ENCODE results near the gene HMCN1. TPM values are rescaled to one million over a fixed set of nuclear protein-coding genes. Genes with fewer than 3 reads are reported as not detected.

HMCN1 gene
- total RNA-seq, 1 experiment from 2014 or later, result 0.63 TPM

DNA sequence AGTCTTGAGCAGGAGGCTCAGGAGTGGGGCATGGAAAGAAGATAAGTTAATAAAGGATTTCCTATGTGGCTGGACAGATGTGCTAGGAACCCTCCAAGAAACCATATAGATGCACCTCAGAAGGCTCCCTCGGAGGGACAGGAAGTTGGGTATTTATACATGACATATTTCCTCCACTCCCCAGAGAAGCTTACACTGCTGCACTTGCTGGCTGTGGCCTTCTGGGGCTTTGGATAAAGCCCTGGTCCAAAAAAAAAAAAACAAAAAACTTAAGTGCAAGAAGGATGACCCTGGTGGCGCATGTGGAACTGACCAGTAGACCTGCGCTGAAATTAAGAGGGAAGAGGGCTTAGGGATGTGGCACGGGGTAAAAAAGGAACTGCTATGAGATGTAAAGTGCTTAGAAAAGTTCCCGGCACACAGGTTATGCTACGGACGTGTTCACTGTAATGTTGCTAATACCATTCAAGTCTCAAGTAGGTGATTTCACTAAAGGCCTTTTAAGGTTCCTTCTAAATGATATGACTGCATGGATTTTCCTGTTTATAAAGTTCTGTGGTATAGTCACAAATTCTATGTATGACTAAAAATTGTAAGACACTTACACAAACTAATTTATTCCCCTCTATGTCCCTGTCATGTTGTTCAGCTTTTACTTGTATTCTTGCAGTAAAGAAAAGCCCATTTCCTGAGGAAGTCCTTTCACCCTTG is 253.6 kb downstream of the HMCN1 start:
- Histone ChIP-seq H3K79me2 (ENCODE audit: low read length) (no peaks in the 10 kb centered on the region), H3K27me3 (ENCODE audit: low read length) (no peaks in the 10 kb centered on the region), H3K4me1 (ENCODE audit: low read length) (no peaks in the 10 kb centered on the region), H3K9ac (ENCODE audit: low read length) (no peak overlapping the region), H3K9me3 (ENCODE audit: low read length) (no peaks in the 10 kb centered on the region), H3K9me2 (replicated peaks; ENCODE audit: insufficient read depth, low read length) (no peaks in the 10 kb centered on the region), H4K20me1 (ENCODE audit: insufficient read depth, low read depth, low read length) (no peaks in the 10 kb centered on the region), H3K4me3 (ENCODE audit: low read length) (no peak overlapping the region), H3K4me2 (ENCODE audit: low read depth, low read length, poor library complexity, severe bottlenecking) (no peak overlapping the region), H3K27ac (ENCODE audit: low read length) (no peak overlapping the region), H2AFZ (ENCODE audit: low read length) (no peak overlapping the region), H3K36me3 (ENCODE audit: insufficient read depth, low read length) (no peaks in the 10 kb centered on the region)
- DNase-seq, result no peak

DNA sequence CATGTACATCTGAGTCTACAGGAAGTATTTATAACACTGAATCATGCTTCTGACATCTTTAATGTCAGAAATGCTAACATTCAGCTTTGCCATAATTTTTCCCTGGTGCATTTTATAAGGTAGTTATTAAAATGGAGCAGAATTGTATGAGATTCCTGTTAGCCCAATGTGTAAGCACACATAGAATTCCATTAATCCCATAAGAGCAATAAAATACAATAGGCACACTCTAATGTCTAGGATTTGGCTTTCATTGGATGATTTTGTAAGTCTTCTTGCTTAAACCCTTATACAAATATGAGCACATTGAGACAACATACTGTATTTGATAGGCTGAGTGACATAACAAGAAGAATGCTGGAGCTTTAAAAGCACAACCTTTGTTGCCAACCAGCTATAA is 256.4 kb downstream of the HMCN1 start:
- H3K9me2 ChIP-seq (replicated peaks; ENCODE audit: insufficient read depth, low read length), result no peaks in the 10 kb centered on the region
- H3K9me3 ChIP-seq (ENCODE audit: low read length), result no peaks in the 10 kb centered on the region
- no peaks in the 10 kb centered on the region for H3K27me3 ChIP-seq (ENCODE audit: low read length)
- no peak overlapping the region for H2AFZ ChIP-seq (ENCODE audit: low read length)
- no peak overlapping the region for H3K4me3 ChIP-seq (ENCODE audit: low read length)
- H4K20me1 ChIP-seq (ENCODE audit: insufficient read depth, low read depth, low read length), result no peaks in the 10 kb centered on the region
- no peak overlapping the region for H3K9ac ChIP-seq (ENCODE audit: low read length)
- no peak overlapping the region for H3K27ac ChIP-seq (ENCODE audit: low read length)
- no peaks in the 10 kb centered on the region for H3K79me2 ChIP-seq (ENCODE audit: low read length)
- H3K4me2 ChIP-seq (ENCODE audit: low read depth, low read length, poor library complexity, severe bottlenecking), result no peak overlapping the region
- no peak for DNase-seq
- H3K4me1 ChIP-seq (ENCODE audit: low read length), result no peaks in the 10 kb centered on the region
- no peaks in the 10 kb centered on the region for H3K36me3 ChIP-seq (ENCODE audit: insufficient read depth, low read length)

DNA sequence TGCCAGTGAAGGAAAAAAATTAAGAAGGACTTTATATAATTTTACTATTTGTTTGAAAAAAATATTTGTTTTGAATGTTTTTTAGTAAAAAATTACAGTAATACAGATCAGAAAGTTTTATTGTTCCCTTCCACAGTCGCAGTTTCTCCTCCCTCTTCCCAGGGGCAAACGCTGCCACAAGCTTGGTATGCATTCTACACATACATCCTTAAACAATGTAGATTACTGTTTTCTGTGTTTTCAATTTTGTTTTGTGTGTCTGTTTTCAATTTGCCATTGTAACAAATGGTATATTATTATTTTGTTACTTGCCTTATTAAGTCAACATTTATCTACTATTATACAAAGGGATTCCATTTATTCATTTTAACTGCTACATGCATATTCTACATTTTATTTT is 257.1 kb downstream of the HMCN1 start:
- Histone ChIP-seq H3K4me2 (ENCODE audit: low read depth, low read length, poor library complexity, severe bottlenecking) (no peak overlapping the region), H3K4me3 (ENCODE audit: low read length) (no peak overlapping the region), H3K79me2 (ENCODE audit: low read length) (no peaks in the 10 kb centered on the region), H3K27me3 (ENCODE audit: low read length) (no peaks in the 10 kb centered on the region), H2AFZ (ENCODE audit: low read length) (no peak overlapping the region), H3K4me1 (ENCODE audit: low read length) (no peaks in the 10 kb centered on the region), H3K27ac (ENCODE audit: low read length) (no peak overlapping the region), H3K9ac (ENCODE audit: low read length) (no peak overlapping the region), H4K20me1 (ENCODE audit: insufficient read depth, low read depth, low read length) (no peaks in the 10 kb centered on the region), H3K9me3 (ENCODE audit: low read length) (no peaks in the 10 kb centered on the region), H3K36me3 (ENCODE audit: insufficient read depth, low read length) (no peaks in the 10 kb centered on the region), H3K9me2 (replicated peaks; ENCODE audit: insufficient read depth, low read length) (no peaks in the 10 kb centered on the region)
- no peak for DNase-seq

DNA sequence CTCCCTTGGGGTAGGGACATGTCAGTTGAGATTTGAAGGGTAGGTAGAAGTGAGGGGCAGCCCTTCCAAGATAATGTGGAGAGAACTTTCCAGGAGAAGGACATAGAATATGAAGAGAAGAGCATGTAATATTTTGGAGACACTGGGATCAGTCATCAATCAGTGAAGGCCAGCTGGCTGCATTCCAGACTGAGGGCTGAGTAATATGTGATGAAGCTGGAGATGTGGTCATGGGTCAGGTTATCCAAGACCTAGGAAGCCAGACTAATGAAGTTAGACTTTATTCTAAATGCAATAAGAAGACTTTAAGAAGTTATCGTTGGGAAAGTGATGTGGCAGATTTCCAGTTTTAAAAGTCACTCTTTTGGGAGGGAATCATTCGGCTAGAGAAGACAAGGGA is 262.0 kb downstream of the HMCN1 start:
- H3K9ac ChIP-seq (ENCODE audit: low read length), result no peak overlapping the region
- no peaks in the 10 kb centered on the region for H3K27me3 ChIP-seq (ENCODE audit: low read length)
- no peak for DNase-seq
- H3K9me3 ChIP-seq (ENCODE audit: low read length), result no peaks in the 10 kb centered on the region
- H3K9me2 ChIP-seq (replicated peaks; ENCODE audit: insufficient read depth, low read length), result no peaks in the 10 kb centered on the region
- H4K20me1 ChIP-seq (ENCODE audit: insufficient read depth, low read depth, low read length), result no peaks in the 10 kb centered on the region
- H3K36me3 ChIP-seq (ENCODE audit: insufficient read depth, low read length), result no peaks in the 10 kb centered on the region
- no peak overlapping the region for H3K4me2 ChIP-seq (ENCODE audit: low read depth, low read length, poor library complexity, severe bottlenecking)
- H3K4me1 ChIP-seq (ENCODE audit: low read length), result no peaks in the 10 kb centered on the region
- H2AFZ ChIP-seq (ENCODE audit: low read length), result no peak overlapping the region
- H3K4me3 ChIP-seq (ENCODE audit: low read length), result no peak overlapping the region
- H3K79me2 ChIP-seq (ENCODE audit: low read length), result no peaks in the 10 kb centered on the region
- H3K27ac ChIP-seq (ENCODE audit: low read length), result no peak overlapping the region

DNA sequence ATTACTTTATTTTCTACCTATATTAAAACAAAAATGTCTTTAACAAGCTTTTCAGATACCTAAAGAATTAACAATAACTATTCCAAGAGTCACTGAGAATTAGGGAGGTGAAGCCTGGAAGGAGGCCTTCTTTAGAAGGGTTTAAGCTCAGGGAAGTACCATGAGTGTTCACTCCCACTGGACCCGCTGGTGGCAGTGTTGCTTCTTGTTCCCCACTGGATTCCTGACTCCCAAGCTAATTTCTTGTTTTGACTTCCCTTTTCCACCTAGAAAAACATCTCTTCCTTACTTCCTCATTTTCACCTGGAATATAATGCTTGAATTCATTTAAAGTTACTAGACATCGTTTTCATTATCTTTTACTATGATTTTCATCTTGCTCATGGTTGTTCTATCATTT is 264.2 kb downstream of the HMCN1 start:
- Histone ChIP-seq H3K4me1 (ENCODE audit: low read length) (no peaks in the 10 kb centered on the region), H3K27me3 (ENCODE audit: low read length) (no peaks in the 10 kb centered on the region), H3K36me3 (ENCODE audit: insufficient read depth, low read length) (no peaks in the 10 kb centered on the region), H3K9me2 (replicated peaks; ENCODE audit: insufficient read depth, low read length) (no peaks in the 10 kb centered on the region), H3K79me2 (ENCODE audit: low read length) (no peaks in the 10 kb centered on the region), H3K4me3 (ENCODE audit: low read length) (no peak overlapping the region), H3K4me2 (ENCODE audit: low read depth, low read length, poor library complexity, severe bottlenecking) (no peak overlapping the region), H2AFZ (ENCODE audit: low read length) (no peak overlapping the region), H4K20me1 (ENCODE audit: insufficient read depth, low read depth, low read length) (no peaks in the 10 kb centered on the region), H3K27ac (ENCODE audit: low read length) (no peak overlapping the region), H3K9me3 (ENCODE audit: low read length) (no peaks in the 10 kb centered on the region), H3K9ac (ENCODE audit: low read length) (no peak overlapping the region)
- DNase-seq, result no peak

DNA sequence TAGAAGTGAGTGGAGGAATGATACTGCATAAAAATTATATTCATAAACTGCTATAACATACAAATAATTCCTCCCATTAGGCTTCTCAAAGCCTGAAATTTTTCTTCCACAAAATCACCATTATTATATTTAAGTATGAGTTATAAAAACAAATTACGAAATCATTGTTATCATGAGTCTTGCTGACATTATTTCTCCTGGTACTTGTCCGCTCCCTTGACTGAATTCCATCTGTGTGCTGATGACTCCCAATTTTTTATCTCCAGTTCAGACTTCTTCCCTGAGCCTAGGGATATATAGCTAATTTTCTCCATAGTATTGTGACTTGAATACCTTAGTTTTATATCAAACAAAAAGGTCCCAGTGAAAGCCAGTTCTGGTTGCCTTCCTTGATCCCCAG is 268.2 kb downstream of the HMCN1 start:
- no peaks in the 10 kb centered on the region for H3K79me2 ChIP-seq (ENCODE audit: low read length)
- no peaks in the 10 kb centered on the region for H3K36me3 ChIP-seq (ENCODE audit: insufficient read depth, low read length)
- H3K4me1 ChIP-seq (ENCODE audit: low read length), result no peaks in the 10 kb centered on the region
- no peaks in the 10 kb centered on the region for H4K20me1 ChIP-seq (ENCODE audit: insufficient read depth, low read depth, low read length)
- no peak overlapping the region for H3K4me2 ChIP-seq (ENCODE audit: low read depth, low read length, poor library complexity, severe bottlenecking)
- H3K4me3 ChIP-seq (ENCODE audit: low read length), result no peak overlapping the region
- H3K27me3 ChIP-seq (ENCODE audit: low read length), result no peaks in the 10 kb centered on the region
- no peak overlapping the region for H3K9ac ChIP-seq (ENCODE audit: low read length)
- H2AFZ ChIP-seq (ENCODE audit: low read length), result no peak overlapping the region
- no peak for DNase-seq
- H3K9me3 ChIP-seq (ENCODE audit: low read length), result no peaks in the 10 kb centered on the region
- no peak overlapping the region for H3K27ac ChIP-seq (ENCODE audit: low read length)
- H3K9me2 ChIP-seq (replicated peaks; ENCODE audit: insufficient read depth, low read length), result no peaks in the 10 kb centered on the region

DNA sequence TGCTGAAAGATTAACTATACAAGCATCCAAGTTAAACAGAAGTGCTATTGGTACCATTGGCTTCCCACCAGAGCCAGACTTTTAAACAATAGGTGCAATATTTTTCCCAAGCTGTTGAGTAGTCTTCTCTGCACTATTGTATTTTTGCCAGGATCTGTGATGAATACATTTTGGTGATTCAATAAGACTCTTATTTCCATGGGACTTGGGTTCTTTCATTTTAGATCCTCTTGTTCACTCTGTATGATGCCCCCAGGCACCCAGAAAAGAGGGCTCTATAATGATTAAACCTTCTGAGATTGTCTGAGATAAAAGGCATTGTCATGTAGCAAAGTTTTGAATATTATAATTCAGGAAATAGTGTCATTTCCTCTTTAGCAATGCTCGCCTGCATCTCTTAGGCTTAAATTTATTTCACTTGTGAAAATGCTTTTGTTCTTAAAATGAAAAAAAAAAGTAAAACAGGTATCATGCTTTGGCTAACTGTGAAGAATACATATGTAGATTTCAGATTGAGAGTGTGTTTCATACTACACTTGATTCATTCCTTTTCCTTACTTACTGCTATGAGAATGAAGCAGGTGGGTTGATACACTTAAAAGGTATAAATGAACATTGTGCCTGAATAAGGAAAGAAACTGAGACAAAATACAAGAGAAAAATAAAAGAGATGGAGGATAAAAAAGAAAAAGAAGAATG is 275.0 kb downstream of the HMCN1 start:
- Histone ChIP-seq H3K27me3 (ENCODE audit: low read length) (no peaks in the 10 kb centered on the region), H2AFZ (ENCODE audit: low read length) (no peak overlapping the region), H3K9me2 (replicated peaks; ENCODE audit: insufficient read depth, low read length) (no peaks in the 10 kb centered on the region), H3K9me3 (ENCODE audit: low read length) (no peaks in the 10 kb centered on the region), H3K9ac (ENCODE audit: low read length) (no peak overlapping the region), H3K79me2 (ENCODE audit: low read length) (no peaks in the 10 kb centered on the region), H3K36me3 (ENCODE audit: insufficient read depth, low read length) (no peaks in the 10 kb centered on the region), H3K27ac (ENCODE audit: low read length) (no peak overlapping the region), H3K4me2 (ENCODE audit: low read depth, low read length, poor library complexity, severe bottlenecking) (no peak overlapping the region), H3K4me1 (ENCODE audit: low read length) (no peaks in the 10 kb centered on the region), H4K20me1 (ENCODE audit: insufficient read depth, low read depth, low read length) (no peaks in the 10 kb centered on the region), H3K4me3 (ENCODE audit: low read length) (no peak overlapping the region)
- no peak for DNase-seq

DNA sequence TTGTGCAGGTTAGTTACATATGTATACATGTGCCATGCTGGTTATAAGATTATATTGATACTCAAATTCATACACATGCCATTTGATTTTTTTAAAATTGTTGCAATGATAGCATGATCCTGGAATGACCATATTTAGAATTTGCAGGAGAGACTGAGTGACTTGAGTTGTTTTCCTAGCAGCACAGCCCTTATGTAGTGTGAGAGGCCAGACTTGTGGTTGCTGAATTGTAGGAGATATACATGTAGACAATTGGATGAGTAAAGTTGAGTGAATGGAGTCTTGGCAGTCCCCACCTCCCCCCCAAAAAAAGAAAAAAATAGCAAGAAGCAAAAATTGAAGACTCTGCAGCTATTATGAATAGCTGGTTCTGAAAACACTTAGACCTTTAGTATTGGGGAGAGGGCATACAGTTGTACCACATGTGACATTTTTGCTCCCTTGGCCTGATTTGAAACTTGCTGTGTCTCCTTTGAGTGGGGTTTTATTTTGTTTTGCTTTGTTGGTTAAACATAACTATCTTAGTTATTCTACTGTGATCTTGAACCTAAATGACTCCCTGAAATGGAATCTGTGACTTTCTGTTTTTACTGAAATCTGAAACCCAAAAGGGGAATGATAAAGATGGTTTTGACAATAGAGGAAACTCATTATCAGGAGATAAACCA is 280.3 kb downstream of the HMCN1 start:
- Histone ChIP-seq H3K4me3 (ENCODE audit: low read length) (no peak overlapping the region), H3K9me3 (ENCODE audit: low read length) (no peaks in the 10 kb centered on the region), H3K9me2 (replicated peaks; ENCODE audit: insufficient read depth, low read length) (no peaks in the 10 kb centered on the region), H3K4me1 (ENCODE audit: low read length) (no peaks in the 10 kb centered on the region), H3K4me2 (ENCODE audit: low read depth, low read length, poor library complexity, severe bottlenecking) (no peak overlapping the region), H3K36me3 (ENCODE audit: insufficient read depth, low read length) (no peaks in the 10 kb centered on the region), H3K9ac (ENCODE audit: low read length) (no peak overlapping the region), H2AFZ (ENCODE audit: low read length) (no peak overlapping the region), H4K20me1 (ENCODE audit: insufficient read depth, low read depth, low read length) (no peaks in the 10 kb centered on the region), H3K79me2 (ENCODE audit: low read length) (no peaks in the 10 kb centered on the region), H3K27me3 (ENCODE audit: low read length) (no peaks in the 10 kb centered on the region), H3K27ac (ENCODE audit: low read length) (no peak overlapping the region)
- DNase-seq, result no peak

All from Karpas-422 (cell line).